A549 (cell line): Measurements from ENCODE around the gene NFE2L3.
"Not testable (repeated sequence)": the region's sequence is repeated elsewhere in the genome, so short reads cannot be mapped to it uniquely, and the experiment has no call there.

ENCODE experiments used
- CTCF ChIP-seq: fragments of >200 bp; sonication (Bioruptor Twin); formaldehyde crosslinking; IDR thresholded peaks from 3 replicates; pipeline ENCODE4 v1.5.1; 2016
- NR3C1 ChIP-seq: fragments of >200 bp; sonication (Bioruptor Twin); formaldehyde crosslinking; IDR thresholded peaks from 3 replicates; pipeline ENCODE4 v1.6.1; 2017
- PBX3 ChIP-seq: IDR thresholded peaks from 2 replicates; pipeline ENCODE4 v1.6.1; 2012
- RFX5 ChIP-seq: fragments of 450-650 bp; IDR thresholded peaks from 2 replicates; pipeline ENCODE4 v1.7.1; 2014; ENCODE audit warnings: antibody characterized with exemption, mild to moderate bottlenecking, moderate library complexity

- not testable (repeated sequence) for TF ChIP-seq NR3C1, RFX5, CTCF, PBX3
Observed at GRCh38 chr7:26152782-26153240, 813 bp downstream of the NFE2L3 start.
